Effector memory CD4-positive, alpha-beta T cell (primary cell): ENCODE measurements around the gene DIS3L.
"Not testable (repeated sequence)": the region's sequence is repeated elsewhere in the genome, so short reads cannot be mapped to it uniquely, and the experiment has no call there.

Experiments
- DNase-seq, 3 donors: peaks; one replicate each; pipeline ENCODE4 v3.0.0-alpha.2; 2020
- H3K27ac ChIP-seq: 2 replicates; pipeline ENCODE4 v1.7.0; 2013; ENCODE audit warnings: mild to moderate bottlenecking, low read length, moderate library complexity; ENCODE audit not compliant: insufficient read depth, poor library complexity, severe bottlenecking
- H3K27me3 ChIP-seq: replicated peaks from 2 replicates; pipeline ENCODE4 v1.7.0; 2013; ENCODE audit warnings: mild to moderate bottlenecking, low read length; ENCODE audit not compliant: insufficient read depth, control insufficient read depth, poor library complexity, severe bottlenecking
- H3K36me3 ChIP-seq: 2 replicates; pipeline ENCODE4 v1.7.0; 2013; ENCODE audit warnings: mild to moderate bottlenecking, low read length, moderate library complexity; ENCODE audit not compliant: control insufficient read depth, insufficient read depth
- H3K4me1 ChIP-seq: 2 replicates; pipeline ENCODE4 v1.7.0; 2013; ENCODE audit warnings: low read length, mild to moderate bottlenecking; ENCODE audit not compliant: control insufficient read depth, insufficient read depth, poor library complexity, severe bottlenecking
- H3K4me3 ChIP-seq: 2 replicates; pipeline ENCODE4 v1.7.0; 2013; ENCODE audit warnings: low read length, low read depth, mild to moderate bottlenecking; ENCODE audit not compliant: insufficient read depth, poor library complexity, severe bottlenecking
- H3K9me3 ChIP-seq: 2 replicates; pipeline ENCODE4 v1.7.0; 2013; ENCODE audit warnings: mild to moderate bottlenecking, low read length, moderate library complexity; ENCODE audit not compliant: control insufficient read depth

Gene DIS3L

DNA sequence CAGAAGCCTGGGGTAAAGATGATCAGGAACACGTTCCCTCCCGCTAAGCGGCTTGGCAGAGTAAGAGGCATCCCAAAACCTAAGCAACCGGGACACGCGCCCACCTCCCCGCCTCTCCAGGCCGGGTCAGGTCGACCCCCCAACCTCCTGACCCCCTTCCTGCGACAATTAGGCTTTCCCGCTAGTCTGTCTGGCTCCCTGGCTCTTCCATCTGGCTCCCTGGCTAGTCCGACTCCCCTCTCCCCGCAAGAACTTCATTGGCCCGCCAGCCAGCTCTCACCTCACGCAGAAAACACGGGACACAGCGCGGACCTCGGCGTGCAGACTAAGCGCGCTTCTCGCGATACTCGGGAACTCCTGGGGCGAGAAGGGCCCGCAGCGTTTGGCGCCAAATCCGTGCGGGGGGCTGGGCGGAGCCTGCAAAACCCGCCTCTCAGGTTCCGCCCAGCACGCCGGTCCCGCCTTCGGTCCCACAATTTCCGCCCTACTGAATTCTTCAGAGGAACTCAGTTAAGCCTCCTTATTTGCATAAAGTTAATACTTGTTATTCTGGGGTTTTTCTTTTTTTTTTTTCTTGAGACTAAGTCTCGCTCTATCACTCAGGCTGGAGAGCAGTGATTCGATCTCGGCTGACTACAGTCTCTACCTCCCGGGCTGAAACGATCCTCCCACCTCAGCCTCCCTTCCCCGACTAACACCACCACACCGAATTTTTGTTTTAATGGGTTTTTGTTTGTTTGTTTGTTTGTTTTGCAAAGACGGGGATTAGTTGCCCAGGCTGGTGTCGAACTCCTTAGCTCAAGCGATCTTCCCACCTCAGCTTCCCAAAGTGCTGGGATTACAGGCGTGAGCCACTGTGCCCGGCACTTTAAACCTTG lies 63.2 kb downstream of the DIS3L start, which contains the start of gene TIPIN:
Gene TIPIN (minus strand): TSS at position 327 of the 878 bp plus-strand sequence. CDS start 3,738 bp downstream, outside the sequence.
- Histone ChIP-seq H3K9me3 (no peaks in the 10 kb centered on the region), H3K4me3 (peak within 1 kb of the TSS; percentile 56), H3K27me3 (no peaks in the 10 kb centered on the region), H3K36me3 (no peaks in the 10 kb centered on the region), H3K4me1 (peaks cover 6% of the 10 kb centered on the region), H3K27ac (peak within 1 kb of the TSS; percentile 55)
- DNase-seq, result peak; percentile 94 to 97 (median 95)

DNA sequence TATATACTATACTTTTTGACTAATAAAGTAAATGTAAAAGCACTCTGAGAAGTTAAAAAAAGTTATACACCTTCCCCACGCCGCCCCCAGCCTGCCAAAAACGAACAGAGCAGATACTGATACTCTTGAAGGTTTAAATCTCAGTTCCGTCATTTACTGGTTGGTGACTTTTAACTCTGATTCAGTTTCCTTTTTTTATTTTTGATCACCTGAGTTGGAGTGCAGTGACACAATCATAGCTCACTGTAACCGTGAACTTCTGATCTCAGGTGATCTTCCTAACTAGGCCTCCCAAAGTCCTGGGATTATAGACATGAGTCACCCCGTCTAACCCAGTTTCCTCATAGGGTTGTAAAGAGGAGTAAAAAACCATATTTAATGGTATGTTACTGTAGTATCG lies 66.4 kb downstream of the DIS3L start:
- no peak overlapping the region for H3K4me3 ChIP-seq
- no peaks in the 10 kb centered on the region for H3K36me3 ChIP-seq
- H3K27ac ChIP-seq, result no peak overlapping the region
- H3K4me1 ChIP-seq, result peaks cover 6% of the 10 kb centered on the region
- DNase-seq, result no peak
- no peaks in the 10 kb centered on the region for H3K9me3 ChIP-seq
- H3K27me3 ChIP-seq, result no peaks in the 10 kb centered on the region

DNA sequence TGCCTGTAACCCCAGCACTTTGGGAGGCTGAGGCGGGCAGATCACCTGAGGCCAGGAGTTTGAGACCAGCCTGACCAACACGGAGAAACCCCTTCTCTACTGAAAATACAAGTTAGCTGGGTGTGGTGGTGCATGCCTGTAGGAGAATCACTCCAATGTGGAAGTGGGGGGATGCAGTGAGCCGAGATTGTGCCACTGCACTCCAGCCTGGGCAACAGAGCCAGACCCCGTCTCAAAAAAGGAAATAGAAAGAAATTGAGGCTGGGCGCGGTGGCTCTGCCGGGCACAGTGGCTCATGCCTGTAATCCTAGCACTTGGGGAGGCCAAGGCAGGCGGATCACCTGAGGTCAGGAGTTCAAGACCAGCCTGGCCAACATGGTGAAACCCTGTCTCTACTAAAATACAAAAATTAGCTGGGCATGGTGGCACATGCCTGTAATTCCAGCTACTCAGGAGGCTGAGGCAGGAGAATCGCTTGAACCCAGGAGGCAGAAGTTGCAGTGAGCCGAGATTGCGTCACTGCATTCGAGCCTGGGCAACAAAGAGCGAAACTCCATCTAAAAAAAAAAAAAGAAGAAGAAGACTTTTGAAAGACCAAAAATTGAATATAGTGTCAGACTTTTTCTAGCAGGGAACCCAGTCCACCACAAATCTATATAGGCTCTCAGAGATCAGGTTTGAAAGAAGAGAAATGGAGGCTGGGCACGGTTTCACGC lies 68.5 kb downstream of the DIS3L start:
- H3K27ac ChIP-seq, DNase-seq, H3K36me3 ChIP-seq, H3K4me1 ChIP-seq, H3K27me3 ChIP-seq, H3K4me3 ChIP-seq, H3K9me3 ChIP-seq: not testable (repeated sequence)

DNA sequence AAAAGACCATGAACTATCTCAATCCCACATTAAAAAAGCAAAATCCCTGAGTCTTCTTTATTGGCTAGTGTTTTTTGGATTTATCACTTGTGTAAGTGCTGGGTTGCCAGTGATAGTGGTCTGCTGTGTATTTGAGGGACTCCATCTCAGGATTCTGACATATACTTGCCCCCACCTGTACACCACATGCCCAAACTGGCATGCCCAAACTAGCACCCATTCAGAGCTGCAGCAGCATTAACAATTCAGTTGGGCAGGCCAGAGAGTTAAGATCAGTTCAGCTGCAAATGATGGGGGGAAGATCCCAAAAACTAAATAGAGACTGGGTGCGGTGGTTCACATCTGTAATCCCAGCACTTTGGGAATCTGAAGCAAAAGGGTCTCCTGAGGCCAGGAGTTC lies 69.4 kb downstream of the DIS3L start:
- Histone ChIP-seq H3K4me3 (no peak overlapping the region), H3K9me3 (no peaks in the 10 kb centered on the region), H3K27me3 (no peaks in the 10 kb centered on the region), H3K27ac (no peak overlapping the region), H3K4me1 (no peaks in the 10 kb centered on the region), H3K36me3 (no peaks in the 10 kb centered on the region)
- DNase-seq, result no peak

DNA sequence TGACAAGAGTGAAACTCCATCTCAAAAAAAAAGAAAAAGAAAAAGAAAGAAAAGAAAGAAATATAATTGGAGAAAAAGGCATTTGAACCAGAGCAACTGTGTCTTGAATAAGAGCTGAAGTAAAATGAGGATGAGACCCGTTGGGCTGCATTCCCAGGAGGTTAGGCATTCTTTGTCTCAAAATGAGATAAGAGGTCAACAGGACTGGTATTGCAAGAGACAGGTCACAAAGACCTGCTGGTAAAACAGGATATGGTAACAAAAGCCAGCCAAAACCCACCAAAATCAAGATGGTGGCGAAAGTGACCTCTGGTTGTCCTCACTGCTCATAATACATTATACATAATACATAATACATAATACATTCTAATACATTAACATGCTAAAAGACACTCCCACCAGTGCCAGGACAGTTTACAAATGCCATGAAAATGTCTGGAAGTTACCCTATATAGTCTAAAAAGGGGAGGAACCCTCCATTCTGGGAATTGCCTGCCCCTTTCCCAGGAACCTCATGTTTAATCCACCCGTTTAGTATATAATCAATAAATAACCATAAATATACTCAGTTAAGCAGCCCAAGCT lies 71.7 kb downstream of the DIS3L start:
- no peak overlapping the region for H3K4me3 ChIP-seq
- no peak overlapping the region for H3K27ac ChIP-seq
- H3K27me3 ChIP-seq, result no peaks in the 10 kb centered on the region
- no peaks in the 10 kb centered on the region for H3K9me3 ChIP-seq
- no peak for DNase-seq
- H3K4me1 ChIP-seq, result peaks cover 2% of the 10 kb centered on the region
- no peaks in the 10 kb centered on the region for H3K36me3 ChIP-seq

DNA sequence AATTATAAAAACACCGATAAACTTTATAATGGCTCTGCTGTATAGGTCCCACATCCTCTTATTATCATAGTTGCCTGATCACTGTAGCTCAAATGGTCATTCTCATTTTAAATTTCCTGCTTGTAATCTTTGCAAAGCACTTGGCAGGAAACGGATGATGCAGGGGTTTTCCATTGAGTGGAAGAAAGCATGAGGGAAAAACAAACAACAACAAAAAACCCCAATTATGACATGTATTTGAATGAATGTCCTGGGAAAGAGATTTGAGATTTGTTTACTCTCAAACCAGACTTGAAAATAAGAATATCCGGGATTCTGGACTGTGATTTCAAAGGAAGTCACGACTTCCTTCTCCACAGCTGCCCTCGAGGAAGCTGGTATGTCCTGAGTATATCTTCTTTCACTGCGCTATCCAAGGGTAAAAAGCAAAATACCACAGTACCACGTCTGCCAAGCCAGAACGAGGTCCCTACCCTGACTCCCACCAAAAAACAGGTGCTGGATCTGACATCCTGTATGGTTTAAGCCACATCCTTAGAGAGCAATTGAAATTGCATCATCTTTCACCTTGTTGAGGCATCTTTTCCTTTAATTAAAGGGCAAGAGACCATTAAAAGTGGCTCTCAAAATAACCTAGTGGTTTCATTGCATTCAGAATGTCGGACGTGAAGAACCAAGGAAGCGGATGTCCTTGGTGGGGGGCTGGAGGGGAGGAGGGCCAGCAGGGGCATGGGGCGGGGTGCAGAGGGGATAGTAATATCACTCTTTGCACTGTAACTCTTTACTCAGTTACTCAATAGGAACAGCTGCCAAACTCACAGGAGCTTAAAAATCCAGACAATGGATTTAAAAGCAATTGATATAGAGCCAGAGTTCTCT lies 76.6 kb downstream of the DIS3L start:
- no peak for DNase-seq
- Histone ChIP-seq H3K9me3 (no peaks in the 10 kb centered on the region), H3K27ac (peak overlapping the region; percentile 64)

DNA sequence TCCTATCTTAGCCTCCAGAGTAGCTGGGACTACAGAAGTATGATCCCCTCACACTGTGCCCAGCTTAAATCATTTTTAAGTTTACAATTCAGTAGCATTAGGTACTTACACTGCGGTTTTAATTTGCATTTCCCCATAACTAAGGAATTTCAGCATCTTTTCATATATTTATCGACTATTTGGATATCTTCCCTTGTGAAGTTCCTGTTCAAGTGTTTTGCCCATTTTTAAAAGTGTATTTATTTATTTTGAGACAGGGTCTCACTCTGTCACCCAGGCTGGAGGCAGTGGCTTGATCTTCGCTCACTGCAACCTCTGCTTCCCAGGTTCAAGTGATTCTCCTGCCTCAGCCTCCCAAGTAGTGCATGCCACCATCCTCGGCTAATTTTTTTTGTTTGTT lies 80.8 kb downstream of the DIS3L start:
- Histone ChIP-seq H3K9me3 (no peaks in the 10 kb centered on the region), H3K4me3 (no peak overlapping the region), H3K36me3 (no peaks in the 10 kb centered on the region), H3K27me3 (no peaks in the 10 kb centered on the region), H3K4me1 (peaks cover 6% of the 10 kb centered on the region), H3K27ac (no peak overlapping the region)
- DNase-seq, result no peak

More for the DNA sequence above, 76.6 kb downstream of the DIS3L start:
- H3K4me1 ChIP-seq, result peaks cover 6% of the 10 kb centered on the region
- peak overlapping the region; percentile 38 for H3K4me3 ChIP-seq
- no peaks in the 10 kb centered on the region for H3K36me3 ChIP-seq
- H3K27me3 ChIP-seq, result no peaks in the 10 kb centered on the region

DNA sequence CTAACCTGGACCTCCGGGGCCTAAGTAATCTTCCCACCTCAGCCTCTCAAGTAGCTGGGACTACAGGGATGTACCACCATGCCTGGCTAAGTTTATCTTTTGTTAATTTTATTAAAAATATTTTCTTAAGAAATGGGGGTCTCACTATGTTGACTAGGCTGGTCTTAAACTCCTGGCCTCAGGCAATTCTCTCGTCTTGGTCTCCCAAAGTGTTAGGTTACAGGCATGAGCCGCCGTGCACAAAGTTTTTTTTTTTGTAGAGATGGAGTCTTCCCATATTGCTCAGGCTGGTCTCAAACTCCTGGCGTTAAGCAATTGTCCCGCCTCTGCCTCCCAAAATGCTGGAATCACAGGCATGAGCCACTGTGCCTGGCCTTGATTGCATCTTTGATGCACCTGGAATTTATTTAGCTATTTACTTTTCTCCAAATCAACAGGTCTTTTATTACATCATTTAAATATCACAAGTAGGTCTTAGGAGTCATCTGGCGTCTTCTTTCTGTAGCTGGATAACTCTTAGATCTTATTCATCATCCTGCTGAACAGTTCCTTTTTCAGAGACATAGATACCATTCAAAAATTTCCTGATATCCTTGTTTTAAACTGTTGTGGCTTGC lies 85.6 kb downstream of the DIS3L start:
- no peak for DNase-seq
- no peaks in the 10 kb centered on the region for H3K27me3 ChIP-seq
- H3K4me3 ChIP-seq, result no peak overlapping the region
- H3K36me3 ChIP-seq, result no peaks in the 10 kb centered on the region
- no peaks in the 10 kb centered on the region for H3K9me3 ChIP-seq
- no peak overlapping the region for H3K27ac ChIP-seq
- no peaks in the 10 kb centered on the region for H3K4me1 ChIP-seq

DNA sequence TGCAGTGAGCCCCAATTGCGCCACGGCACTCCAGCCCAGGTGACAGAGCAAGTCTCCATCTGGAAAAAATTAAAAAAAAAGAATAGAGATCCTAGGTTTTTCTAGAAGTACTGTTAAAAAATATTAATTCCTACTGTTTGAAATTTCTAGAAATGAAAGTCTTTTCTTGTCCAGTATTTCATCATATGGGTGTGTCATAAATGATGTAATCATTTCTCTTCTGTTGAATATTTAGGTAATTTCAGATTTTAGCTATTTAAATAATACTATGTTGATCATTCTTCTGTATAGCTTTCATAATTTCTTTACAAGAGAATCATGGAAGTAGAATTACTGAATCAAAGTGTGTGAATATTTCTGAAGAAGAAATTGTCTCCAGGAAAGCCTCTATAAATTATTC lies 88.0 kb downstream of the DIS3L start:
- H3K9me3 ChIP-seq, DNase-seq, H3K4me3 ChIP-seq, H3K27me3 ChIP-seq, H3K36me3 ChIP-seq, H3K27ac ChIP-seq, H3K4me1 ChIP-seq: not testable (repeated sequence)
